ENCODE data around the gene IFNAR1.

IFNAR1 gene

GRCh38 chr21:33313183-33313582 is 11.6 kb upstream of the IFNAR1 start:
- H3K36me3 ChIP-seq (ENCODE audit: insufficient read depth, low read length), result no peaks in the 10 kb centered on the region
- peaks cover 16% of the 10 kb centered on the region for H3F3A ChIP-seq (ENCODE audit: low read depth)
- H2AFZ ChIP-seq (ENCODE audit: low read length), result no peak overlapping the region
- H3K9me2 ChIP-seq (replicated peaks; ENCODE audit: low read depth, low read length), result no peaks in the 10 kb centered on the region
- H4K20me1 ChIP-seq (ENCODE audit: insufficient read depth, low read length, poor library complexity, severe bottlenecking), result no peaks in the 10 kb centered on the region
- no peaks in the 10 kb centered on the region for H3K79me2 ChIP-seq (ENCODE audit: insufficient read depth, low read length)
- H3K4me3 ChIP-seq (ENCODE audit: low read length, poor library complexity, severe bottlenecking), result no peak overlapping the region
- H3K4me2 ChIP-seq (ENCODE audit: low read depth, low read length, poor library complexity, severe bottlenecking), result no peak overlapping the region
- H3K4me1 ChIP-seq (ENCODE audit: insufficient read depth, low read length, poor library complexity, severe bottlenecking), result peaks cover 17% of the 10 kb centered on the region
- no peak overlapping the region for H3K9ac ChIP-seq (ENCODE audit: low read depth, low read length, poor library complexity, severe bottlenecking)
- H3K9me3 ChIP-seq (ENCODE audit: insufficient read depth, low read depth, low read length), result 0 out of 2 replicates have a peak, but pooled peaks cover 3% of the 10 kb centered on the region
- H3K27me3 ChIP-seq (ENCODE audit: insufficient read depth, low read length, poor library complexity, severe bottlenecking), result no peaks in the 10 kb centered on the region
- TF ChIP-seq EZH2phosphoT487 (IDR thresholded peaks at IDR 0.05; ENCODE audit: borderline replicate concordance) (no peak), CTCF (conservative IDR thresholded peaks at IDR 0.05; ENCODE audit: low read length) (no peak)

GRCh38 chr21:33313611-33314010 is 11.2 kb upstream of the IFNAR1 start:
- 0 out of 2 replicates have a peak, but pooled peaks cover 3% of the 10 kb centered on the region for H3K9me3 ChIP-seq (ENCODE audit: insufficient read depth, low read depth, low read length)
- H3K4me1 ChIP-seq (ENCODE audit: insufficient read depth, low read length, poor library complexity, severe bottlenecking), result peaks cover 12% of the 10 kb centered on the region
- H2AFZ ChIP-seq (ENCODE audit: low read length), result no peak overlapping the region
- no peaks in the 10 kb centered on the region for H3K79me2 ChIP-seq (ENCODE audit: insufficient read depth, low read length)
- H3K36me3 ChIP-seq (ENCODE audit: insufficient read depth, low read length), result no peaks in the 10 kb centered on the region
- TF ChIP-seq EZH2phosphoT487 (IDR thresholded peaks at IDR 0.05; ENCODE audit: borderline replicate concordance) (no peak), CTCF (conservative IDR thresholded peaks at IDR 0.05; ENCODE audit: low read length) (no peak)
- no peaks in the 10 kb centered on the region for H3K9me2 ChIP-seq (replicated peaks; ENCODE audit: low read depth, low read length)
- no peaks in the 10 kb centered on the region for H3K27me3 ChIP-seq (ENCODE audit: insufficient read depth, low read length, poor library complexity, severe bottlenecking)
- H3K4me2 ChIP-seq (ENCODE audit: low read depth, low read length, poor library complexity, severe bottlenecking), result no peak overlapping the region
- H3F3A ChIP-seq (ENCODE audit: low read depth), result peaks cover 11% of the 10 kb centered on the region
- H3K9ac ChIP-seq (ENCODE audit: low read depth, low read length, poor library complexity, severe bottlenecking), result no peak overlapping the region
- H4K20me1 ChIP-seq (ENCODE audit: insufficient read depth, low read length, poor library complexity, severe bottlenecking), result no peaks in the 10 kb centered on the region
- no peak overlapping the region for H3K4me3 ChIP-seq (ENCODE audit: low read length, poor library complexity, severe bottlenecking)

GRCh38 chr21:33314111-33314510 is 10.7 kb upstream of the IFNAR1 start:
- no peaks in the 10 kb centered on the region for H3K79me2 ChIP-seq (ENCODE audit: insufficient read depth, low read length)
- H3K27me3 ChIP-seq (ENCODE audit: insufficient read depth, low read length, poor library complexity, severe bottlenecking), result no peaks in the 10 kb centered on the region
- no peaks in the 10 kb centered on the region for H3K36me3 ChIP-seq (ENCODE audit: insufficient read depth, low read length)
- TF ChIP-seq EZH2phosphoT487 (IDR thresholded peaks at IDR 0.05; ENCODE audit: borderline replicate concordance) (no peak), CTCF (conservative IDR thresholded peaks at IDR 0.05; ENCODE audit: low read length) (no peak)
- H3K9me2 ChIP-seq (replicated peaks; ENCODE audit: low read depth, low read length), result no peaks in the 10 kb centered on the region
- peaks cover 7% of the 10 kb centered on the region for H3K4me1 ChIP-seq (ENCODE audit: insufficient read depth, low read length, poor library complexity, severe bottlenecking)
- H3F3A ChIP-seq (ENCODE audit: low read depth), result peaks cover 6% of the 10 kb centered on the region
- no peaks in the 10 kb centered on the region for H4K20me1 ChIP-seq (ENCODE audit: insufficient read depth, low read length, poor library complexity, severe bottlenecking)
- no peak overlapping the region for H3K4me2 ChIP-seq (ENCODE audit: low read depth, low read length, poor library complexity, severe bottlenecking)
- H3K9me3 ChIP-seq (ENCODE audit: insufficient read depth, low read depth, low read length), result 0 out of 2 replicates have a peak, but pooled peaks cover 3% of the 10 kb centered on the region
- no peak overlapping the region for H2AFZ ChIP-seq (ENCODE audit: low read length)
- H3K9ac ChIP-seq (ENCODE audit: low read depth, low read length, poor library complexity, severe bottlenecking), result no peak overlapping the region
- no peak overlapping the region for H3K4me3 ChIP-seq (ENCODE audit: low read length, poor library complexity, severe bottlenecking)

All from Loucy (cell line).